Esophagus squamous epithelium (tissue), 5 donors: ENCODE measurements around the gene JDP2. TPM values are rescaled to one million over a fixed set of nuclear protein-coding genes. Genes with fewer than 3 reads are reported as not detected.

ENCODE experiments used
- DNase-seq: peaks from one replicate; lab custom pipeline; 2025; lab: John Stamatoyannopoulos, UW
- H3K27ac ChIP-seq, 4 donors: fragments of 200-600 bp; sonication (generic); one replicate each; pipeline ENCODE4 v1.5.1; 2016 to 2019; ENCODE audit warnings: mild to moderate bottlenecking in 1 of 4
- H3K27me3 ChIP-seq, 4 donors: fragments of 200-600 bp; sonication (generic); 1 replicate in 3 of 4; 2 replicates in 1 of 4; pipeline versions ENCODE4 v1.5.1 to v1.6.0; 2017 to 2021; ENCODE audit warnings: antibody characterized with exemption in 1 of 4
- H3K36me3 ChIP-seq, 3 donors: fragments of 200-600 bp; sonication (generic); one replicate each; pipeline ENCODE4 v1.5.1; 2016 to 2019
- H3K4me1 ChIP-seq, 3 donors: fragments of 200-600 bp; sonication (generic); one replicate each; pipeline ENCODE4 v1.5.1; 2017 to 2019
- H3K4me3 ChIP-seq, 4 donors: fragments of 200-600 bp; sonication (generic); 1 replicate in 3 of 4; 2 replicates in 1 of 4; pipeline ENCODE4 v1.5.1; 2016 to 2019; ENCODE audit warnings: mild to moderate bottlenecking in 2 of 4, moderate library complexity in 1 of 4
- H3K9me3 ChIP-seq, 3 donors: fragments of 200-600 bp; sonication (generic); one replicate each; pipeline ENCODE4 v1.5.1; 2016 to 2019
- POLR2A ChIP-seq, 4 donors: fragments of 450-650 bp; IDR thresholded peaks; one replicate each; pipeline ENCODE4 v1.6.1; 2017; ENCODE audit warnings: antibody characterized with exemption in 4 of 4, mild to moderate bottlenecking in 4 of 4, moderate library complexity in 3 of 4
- whole genome bisulfite sequencing, 2 donors: methylation state at CpG; one replicate each; pipeline ENCODE4 v1.1.5; 2018; 5-methylcytosine and 5-hydroxymethylcytosine counted together
- intact Hi-C: fragments of 100-400 bp; cut with DNase I; formaldehyde crosslinking; loops from one replicate; pipeline ENCODE4 v1.15.0; 2022
- total RNA-seq, 4 donors: library from RNA; depleted of rRNA; stranded (reverse); fragments of >200 nt; gene quantifications; one replicate each; pipeline ENCODE4 v1.1.0, GENCODE V29; 2016
- TF ChIP-seq, protein P1 (sequence below), 6 experiments: fragments of 450-650 bp in 4 of 6; fragments of 200-600 bp in 2 of 6; sonication (generic) in 2 of 6; IDR thresholded peaks; one replicate each; pipeline ENCODE4 v1.5.1; 2016 to 2019; ENCODE audit warnings: antibody characterized with exemption in 6 of 6, mild to moderate bottlenecking in 4 of 6, moderate library complexity in 4 of 6
- donor health status: DM: yes; HTN: yes; CAD: no.

The JDP2 gene
- total RNA-seq, 4 donors from 2014 or later = 20.9 to 41.8 (median 36.9) TPM

DNA sequence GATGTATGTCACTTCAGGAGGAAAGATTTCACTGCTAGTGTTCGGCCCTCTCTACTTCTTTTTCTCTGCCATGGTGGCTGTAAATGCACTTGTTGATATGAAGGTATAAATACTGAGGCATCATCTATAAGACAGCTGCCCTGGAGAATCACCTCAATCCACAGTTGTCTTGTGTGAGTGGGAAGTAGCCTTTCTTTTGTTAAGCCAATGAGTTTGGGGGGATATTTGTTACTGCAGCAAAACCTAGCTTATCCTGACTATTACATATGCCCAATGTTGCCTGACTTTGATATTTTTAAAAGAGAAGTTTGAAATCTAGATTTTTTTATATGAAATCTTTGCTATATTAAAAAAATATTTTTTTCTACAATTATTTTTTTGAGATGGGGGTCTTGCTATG, 3.3 kb upstream of the JDP2 start:
- TF ChIP-seq, protein P1, sequence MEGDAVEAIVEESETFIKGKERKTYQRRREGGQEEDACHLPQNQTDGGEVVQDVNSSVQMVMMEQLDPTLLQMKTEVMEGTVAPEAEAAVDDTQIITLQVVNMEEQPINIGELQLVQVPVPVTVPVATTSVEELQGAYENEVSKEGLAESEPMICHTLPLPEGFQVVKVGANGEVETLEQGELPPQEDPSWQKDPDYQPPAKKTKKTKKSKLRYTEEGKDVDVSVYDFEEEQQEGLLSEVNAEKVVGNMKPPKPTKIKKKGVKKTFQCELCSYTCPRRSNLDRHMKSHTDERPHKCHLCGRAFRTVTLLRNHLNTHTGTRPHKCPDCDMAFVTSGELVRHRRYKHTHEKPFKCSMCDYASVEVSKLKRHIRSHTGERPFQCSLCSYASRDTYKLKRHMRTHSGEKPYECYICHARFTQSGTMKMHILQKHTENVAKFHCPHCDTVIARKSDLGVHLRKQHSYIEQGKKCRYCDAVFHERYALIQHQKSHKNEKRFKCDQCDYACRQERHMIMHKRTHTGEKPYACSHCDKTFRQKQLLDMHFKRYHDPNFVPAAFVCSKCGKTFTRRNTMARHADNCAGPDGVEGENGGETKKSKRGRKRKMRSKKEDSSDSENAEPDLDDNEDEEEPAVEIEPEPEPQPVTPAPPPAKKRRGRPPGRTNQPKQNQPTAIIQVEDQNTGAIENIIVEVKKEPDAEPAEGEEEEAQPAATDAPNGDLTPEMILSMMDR (IDR thresholded peaks at IDR 0.05) = no peak
- TF ChIP-seq POLR2A (IDR thresholded peaks at IDR 0.05) = no peak
- intact Hi-C loops = no loop called here
- H3K9me3 ChIP-seq = no peaks in the 10 kb centered on the region
- no peak for DNase-seq
- H3K27ac ChIP-seq = no peak overlapping the region
- no peak overlapping the region for H3K4me3 ChIP-seq
- no peaks in the 10 kb centered on the region for H3K36me3 ChIP-seq
- H3K27me3 ChIP-seq = no peaks in the 10 kb centered on the region
- H3K4me1 ChIP-seq = peaks cover 10 to 41% (median 14%) of the 10 kb centered on the region in 3 donors
- 100% methylated on average over 1 of the region's 1 CpG for WGBS, 2 donors

DNA sequence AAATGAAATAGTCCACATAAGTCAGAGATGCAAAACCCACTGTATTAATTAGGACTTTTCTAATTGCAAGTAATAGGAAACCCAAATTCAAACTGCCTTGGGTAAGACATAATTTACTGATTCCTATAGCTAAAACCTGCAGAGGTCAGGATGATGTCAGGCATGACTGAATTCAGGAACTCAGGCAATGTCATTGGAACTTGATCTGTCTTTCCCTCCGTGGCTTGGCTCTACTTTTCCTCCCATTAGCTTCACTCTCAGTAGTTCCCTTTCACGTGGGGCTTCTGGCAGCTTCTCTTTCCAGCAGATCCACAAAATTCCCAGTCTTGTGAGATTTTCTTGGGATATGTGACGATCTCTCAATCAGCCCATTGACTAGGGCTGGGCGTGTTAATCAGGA, 2.4 kb upstream of the JDP2 start:
- Histone ChIP-seq H3K4me3 (no peak overlapping the region), H3K27me3 (no peaks in the 10 kb centered on the region), H3K27ac (no peak overlapping the region), H3K36me3 (no peaks in the 10 kb centered on the region), H3K9me3 (no peaks in the 10 kb centered on the region), H3K4me1 (peaks cover 18 to 46% (median 23%) of the 10 kb centered on the region in 3 donors)
- no peak for TF ChIP-seq POLR2A (IDR thresholded peaks at IDR 0.05)
- TF ChIP-seq, protein P1 (IDR thresholded peaks at IDR 0.05) = no peak
- WGBS, 2 donors = 78 to 85% methylated on average over 3 to 4 of the region's 4 CpGs
- no peak for DNase-seq
- intact Hi-C loops = no loop called here

DNA sequence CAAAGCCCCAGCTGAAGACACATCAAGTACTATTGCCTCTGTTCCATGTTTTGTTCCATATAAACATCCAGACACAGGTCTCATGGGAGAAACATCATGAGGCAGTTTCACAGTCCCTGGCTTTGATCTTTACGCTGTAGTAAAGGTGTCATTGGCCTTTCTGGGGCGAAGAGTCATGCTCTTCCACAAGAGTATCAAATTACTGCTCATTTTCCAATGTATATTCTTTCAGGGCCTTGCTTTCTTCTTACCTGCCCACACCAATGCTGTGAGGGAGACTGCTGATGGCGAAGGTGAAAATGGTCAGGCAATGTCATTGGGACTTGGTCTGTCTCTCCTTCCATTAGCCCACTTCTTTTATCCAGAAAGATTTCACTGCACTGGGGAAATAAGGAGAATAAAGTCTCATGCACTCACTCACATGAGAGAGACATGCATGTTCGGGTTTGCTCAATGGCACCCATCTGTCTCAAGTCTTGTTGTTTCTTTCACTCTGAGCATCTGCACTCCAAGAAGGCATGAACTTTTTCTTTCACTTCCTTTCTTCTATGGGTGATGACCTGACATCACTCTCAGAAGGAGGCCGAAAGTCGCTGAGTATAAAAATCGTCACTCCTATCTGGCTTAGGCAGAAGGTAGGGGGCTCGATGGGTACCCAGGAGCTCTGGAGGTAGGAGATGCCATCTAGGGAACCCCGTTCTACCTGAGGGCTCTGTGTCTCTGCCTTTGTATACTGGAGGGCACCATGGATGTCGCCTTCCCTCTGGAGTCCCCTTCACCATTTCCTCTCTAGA, 1.3 kb upstream of the JDP2 start:
- Histone ChIP-seq H3K27ac (peak overlapping the region; percentile 86 to 93 (median 91)), H3K36me3 (no peaks in the 10 kb centered on the region), H3K4me3 (peak overlapping the region in 3 of 4 donors; percentile 76 to 83 (median 79)), H3K9me3 (no peaks in the 10 kb centered on the region), H3K4me1 (peaks cover 29 to 57% (median 34%) of the 10 kb centered on the region in 3 donors), H3K27me3 (no peaks in the 10 kb centered on the region)
- DNase-seq = no peak
- 71 to 93% methylated on average over 9 to 10 of the region's 10 CpGs for WGBS, 2 donors
- TF ChIP-seq, protein P1 (IDR thresholded peaks at IDR 0.05) = no peak
- peak in 1 of 4 donors; percentile 50 for TF ChIP-seq POLR2A (IDR thresholded peaks at IDR 0.05)
- intact Hi-C loops = no loop called here

DNA sequence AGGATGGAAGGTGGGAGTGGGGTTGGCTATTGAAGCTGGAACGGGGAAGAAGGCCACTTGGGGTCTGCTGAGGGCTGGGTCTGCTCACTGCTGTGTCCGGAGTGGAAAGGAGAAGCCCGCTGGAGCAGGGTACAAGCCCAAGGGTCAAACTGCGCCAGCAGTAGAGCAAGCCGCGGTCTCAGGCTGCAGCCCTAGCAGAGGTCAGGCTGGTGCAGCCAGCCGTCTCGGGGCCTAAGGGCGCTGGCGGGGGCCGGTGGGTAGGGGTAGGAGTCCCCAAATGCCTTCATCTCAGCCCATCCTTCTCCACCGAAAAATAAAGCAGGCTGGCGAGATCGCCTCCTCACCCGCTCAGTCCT, 718 bp upstream of the JDP2 start:
- H3K4me3 ChIP-seq = peak overlapping the region; percentile 60 to 83 (median 78)
- H3K9me3 ChIP-seq = no peaks in the 10 kb centered on the region
- H3K27ac ChIP-seq = peak overlapping the region; percentile 86 to 93 (median 91)
- peaks cover 0 to 4% (median 0%) of the 10 kb centered on the region in 3 donors for H3K36me3 ChIP-seq
- TF ChIP-seq, protein P1 (IDR thresholded peaks at IDR 0.05) = no peak
- TF ChIP-seq POLR2A (IDR thresholded peaks at IDR 0.05) = no peak
- peaks cover 32 to 61% (median 40%) of the 10 kb centered on the region in 3 donors for H3K4me1 ChIP-seq
- 0 to 20% methylated on average over 4 to 5 of the region's 15 CpGs for WGBS, 2 donors
- no peaks in the 10 kb centered on the region for H3K27me3 ChIP-seq
- no peak for DNase-seq
- intact Hi-C loops = no loop called here
